ENCODE measurements around the gene FBRSL1.
"Not testable (repeated sequence)": the region's sequence is repeated elsewhere in the genome, so short reads cannot be mapped to it uniquely, and the experiment has no call there.

The FBRSL1 gene

GRCh38 chr12:132529156-132529839 lies 39.3 kb downstream of the FBRSL1 start:
- DNase-seq = no peak

GRCh38 chr12:132529906-132530305 lies 40.0 kb downstream of the FBRSL1 start:
- no peak for DNase-seq

GRCh38 chr12:132530447-132530846 lies 40.5 kb downstream of the FBRSL1 start:
- no peak for DNase-seq

GRCh38 chr12:132530851-132531250 lies 40.9 kb downstream of the FBRSL1 start:
- DNase-seq = no peak

- not testable (repeated sequence) for DNase-seq
These were observed 43.0 kb downstream of the FBRSL1 start for GRCh38 chr12:132532711-132533583.

- no peak for DNase-seq
These were observed 43.6 kb downstream of the FBRSL1 start for GRCh38 chr12:132533584-132533958.

GRCh38 chr12:132534076-132534475 lies 44.1 kb downstream of the FBRSL1 start:
- DNase-seq = no peak

GRCh38 chr12:132535019-132535418 lies 45.1 kb downstream of the FBRSL1 start:
- DNase-seq = no peak

GRCh38 chr12:132536102-132536876 lies 46.3 kb downstream of the FBRSL1 start:
- no peak for DNase-seq

GRCh38 chr12:132537049-132537448 lies 47.1 kb downstream of the FBRSL1 start:
- DNase-seq = no peak

- DNase-seq = no peak
These were observed 48.1 kb downstream of the FBRSL1 start for GRCh38 chr12:132537836-132538662.

- DNase-seq = no peak
These were observed 48.7 kb downstream of the FBRSL1 start for GRCh38 chr12:132538663-132538990.

GRCh38 chr12:132539016-132539773 lies 49.2 kb downstream of the FBRSL1 start:
- DNase-seq = no peak

- no peak for DNase-seq
These were observed 50.5 kb downstream of the FBRSL1 start for GRCh38 chr12:132540436-132540835.

GRCh38 chr12:132541200-132541599 lies 51.2 kb downstream of the FBRSL1 start:
- no peak for DNase-seq

- no peak for DNase-seq
These were observed 52.0 kb downstream of the FBRSL1 start for GRCh38 chr12:132541996-132542395.

- DNase-seq = no peak
These were observed 52.7 kb downstream of the FBRSL1 start for GRCh38 chr12:132542661-132543060.

- no peak for DNase-seq
These were observed 53.5 kb downstream of the FBRSL1 start for GRCh38 chr12:132543298-132544079.

GRCh38 chr12:132544080-132544397 lies 54.1 kb downstream of the FBRSL1 start:
- no peak for DNase-seq

- DNase-seq = no peak
These were observed 54.5 kb downstream of the FBRSL1 start for GRCh38 chr12:132544498-132544897.

Measured in T-helper 9 cell (primary cell).